ENCODE results near the gene ZC3H7A. TPM values are rescaled to one million over a fixed set of nuclear protein-coding genes. Genes with fewer than 3 reads are reported as not detected.
A peak's percentile ranks its signal among the peaks of the same experiment; 100 is the strongest.

The ZC3H7A gene
- total and polyA plus RNA-seq, 2 of the 13 experiments (the other 11 are each of a cell fraction or from before 2014, with no cell fraction given): 29.2 to 36.8 TPM

GRCh38 chr16:11748404-11749254, 48.4 kb downstream of the ZC3H7A start (continued):
- TF ChIP-seq KDM5B (CRISPR knock-in tag; IDR thresholded peaks at IDR 0.05; ENCODE audit: borderline replicate concordance): no peak
- no peak for TF ChIP-seq NONO (IDR thresholded peaks at IDR 0.05)
- peak; percentile 68; the same call in 1 of the 2 replicates for TF ChIP-seq NONO (CRISPR knock-in tag; conservative IDR thresholded peaks at IDR 0.05)
- no peak for TF ChIP-seq AHR (CRISPR knock-in tag; IDR thresholded peaks at IDR 0.05)
- TF ChIP-seq TBX2 (CRISPR knock-in tag; IDR thresholded peaks at IDR 0.05; ENCODE audit: borderline replicate concordance): peak; percentile 98
- peak; percentile 68; the same call in 1 of the 2 replicates for TF ChIP-seq ZNF275 (CRISPR knock-in tag; IDR thresholded peaks at IDR 0.05; ENCODE audit: borderline replicate concordance)
- TF ChIP-seq MAFK (conservative IDR thresholded peaks at IDR 0.05 in 1 of 2, IDR thresholded peaks at IDR 0.05 in 1 of 2; ENCODE audit: low read length in 2 of 2): peak; percentile 98 to 99
- no peak for TF ChIP-seq DR1 (CRISPR knock-in tag; IDR thresholded peaks at IDR 0.05)
- no peak for TF ChIP-seq NFATC3 (CRISPR knock-in tag; IDR thresholded peaks at IDR 0.05)
- peak; percentile 36; the same call in 1 of the 2 replicates for TF ChIP-seq ZNF564 (CRISPR knock-in tag; IDR thresholded peaks at IDR 0.05)
- peak; percentile 53; the same call in 1 of the 2 replicates for TF ChIP-seq TARDBP (CRISPR knock-in tag; IDR thresholded peaks at IDR 0.05)
- no peak for TF ChIP-seq ZSCAN29 (CRISPR knock-in tag; conservative IDR thresholded peaks at IDR 0.05)
- TF ChIP-seq ATF7-NPFF (CRISPR knock-in tag; IDR thresholded peaks at IDR 0.05; ENCODE audit: low read depth): peak; percentile 41; the same call in 1 of the 2 replicates
- TF ChIP-seq ZKSCAN1 (IDR thresholded peaks at IDR 0.05; ENCODE audit: low read length): no peak
- peak; percentile 10; the same call in 1 of the 2 replicates for TF ChIP-seq REL (CRISPR knock-in tag; conservative IDR thresholded peaks at IDR 0.05)
- TF ChIP-seq NFE2 (CRISPR knock-in tag; IDR thresholded peaks at IDR 0.05): no peak
- no peak for TF ChIP-seq FOXA1 (IDR thresholded peaks at IDR 0.05)
- TF ChIP-seq FOXA1 (CRISPR knock-in tag; IDR thresholded peaks at IDR 0.05): no peak
- peak; percentile 61; the same call in 1 of the 2 replicates for TF ChIP-seq ZSCAN12 (CRISPR knock-in tag; IDR thresholded peaks at IDR 0.05)
- no peak for TF ChIP-seq NFKBIZ (CRISPR knock-in tag; IDR thresholded peaks at IDR 0.05)
- TF ChIP-seq ZNF879 (CRISPR knock-in tag; IDR thresholded peaks at IDR 0.05): no peak
- TF ChIP-seq ETV6 (CRISPR knock-in tag; conservative IDR thresholded peaks at IDR 0.05): no peak
- peak in 1 of 2 experiments; percentile 68; a peak in 2 of 4 replicates for TF ChIP-seq EP300 (IDR thresholded peaks at IDR 0.05; ENCODE audit: low read depth in 2 of 2, low read length in 2 of 2)
- TF ChIP-seq EP300 (CRISPR knock-in tag; IDR thresholded peaks at IDR 0.05; ENCODE audit: borderline replicate concordance): no peak
- peak; percentile 54; the same call in 1 of the 2 replicates for TF ChIP-seq FOXO1 (CRISPR knock-in tag; IDR thresholded peaks at IDR 0.05)
- no peak; the same call in 1 of the 2 replicates for TF ChIP-seq SOX13 (IDR thresholded peaks at IDR 0.05)
- peak in 1 of 2 experiments; percentile 58; a peak in 1 of 4 replicates for TF ChIP-seq SOX13 (CRISPR knock-in tag; conservative IDR thresholded peaks at IDR 0.05 in 1 of 2, IDR thresholded peaks at IDR 0.05 in 1 of 2)
- no peak for TF ChIP-seq GLI4 (CRISPR knock-in tag; IDR thresholded peaks at IDR 0.05; ENCODE audit: borderline replicate concordance)
- no peak for TF ChIP-seq HNRNPK (IDR thresholded peaks at IDR 0.05; ENCODE audit: low read depth, low read length, poor library complexity, severe bottlenecking)
- TF ChIP-seq SP140L (CRISPR knock-in tag; IDR thresholded peaks at IDR 0.05; ENCODE audit: borderline replicate concordance): no peak
- no peak for TF ChIP-seq GATA4 (IDR thresholded peaks at IDR 0.05; ENCODE audit: borderline replicate concordance, low read depth)
- peak; percentile 77 for TF ChIP-seq ZMYM4 (CRISPR knock-in tag; IDR thresholded peaks at IDR 0.05)
- no peak for TF ChIP-seq ZNF709 (CRISPR knock-in tag; IDR thresholded peaks at IDR 0.05)

Measured in HepG2 (cell line).